Memory B cell (primary cell): ENCODE measurements around the gene CD7.

Experiments
- ATAC-seq: fragments of 150-1000 bp; cut with Tn5 transposase; 2 replicates; pipeline ENCODE4 v1.10.0; 2021; ENCODE audit warnings: low read depth, mild to moderate bottlenecking, moderate library complexity
- DNase-seq, 2 donors: peaks; one replicate each; pipeline ENCODE4 v3.0.0; 2022; ENCODE audit warnings: low spot score in 2 of 2
- H3K27ac Mint-ChIP-seq: one replicate; pipeline ENCODE4 v1.8.0; 2022; ENCODE audit warnings: mild to moderate bottlenecking, moderate library complexity, mixed read lengths
- H3K27me3 Mint-ChIP-seq: one replicate; pipeline ENCODE4 v1.8.0; 2022; ENCODE audit warnings: mixed read lengths
- H3K36me3 Mint-ChIP-seq: one replicate; pipeline ENCODE4 v1.8.0; 2022; ENCODE audit warnings: mild to moderate bottlenecking, mixed read lengths
- H3K4me1 Mint-ChIP-seq: one replicate; pipeline ENCODE4 v1.8.0; 2022; ENCODE audit warnings: mixed read lengths
- H3K4me3 Mint-ChIP-seq: one replicate; pipeline ENCODE4 v1.8.0; 2022; ENCODE audit warnings: mild to moderate bottlenecking, moderate library complexity, mixed read lengths
- H3K9me3 Mint-ChIP-seq: one replicate; pipeline ENCODE4 v1.8.0; 2022; ENCODE audit warnings: mixed read lengths

Gene CD7

GRCh38 chr17:82304826-82305726, 12.3 kb downstream of the CD7 start:
- H3K4me3 Mint-ChIP-seq = peak overlapping the region; percentile 24
- H3K9me3 Mint-ChIP-seq = no peaks in the 10 kb centered on the region
- no peak overlapping the region for H3K27ac Mint-ChIP-seq
- peaks cover 2% of the 10 kb centered on the region for H3K27me3 Mint-ChIP-seq
- ATAC-seq (no peak), DNase-seq (no peak)
- peaks cover 20% of the 10 kb centered on the region for H3K4me1 Mint-ChIP-seq
- no peaks in the 10 kb centered on the region for H3K36me3 Mint-ChIP-seq

GRCh38 chr17:82303944-82304808, 13.2 kb downstream of the CD7 start:
- DNase-seq = no peak

GRCh38 chr17:82302991-82303943, 14.1 kb downstream of the CD7 start:
- Mint-ChIP-seq H3K4me3 (no peak overlapping the region), H3K4me1 (peaks cover 26% of the 10 kb centered on the region), H3K27me3 (no peaks in the 10 kb centered on the region), H3K36me3 (no peaks in the 10 kb centered on the region), H3K27ac (no peak overlapping the region), H3K9me3 (no peaks in the 10 kb centered on the region)
- ATAC-seq (no peak), DNase-seq (no peak)

More at GRCh38 chr17:82303944-82304808, 13.2 kb downstream of the CD7 start:
- Mint-ChIP-seq H3K4me3 (peak overlapping the region; percentile 24), H3K9me3 (no peaks in the 10 kb centered on the region), H3K36me3 (no peaks in the 10 kb centered on the region), H3K27me3 (no peaks in the 10 kb centered on the region), H3K27ac (no peak overlapping the region), H3K4me1 (peaks cover 23% of the 10 kb centered on the region)
- no peak for ATAC-seq

DNA sequence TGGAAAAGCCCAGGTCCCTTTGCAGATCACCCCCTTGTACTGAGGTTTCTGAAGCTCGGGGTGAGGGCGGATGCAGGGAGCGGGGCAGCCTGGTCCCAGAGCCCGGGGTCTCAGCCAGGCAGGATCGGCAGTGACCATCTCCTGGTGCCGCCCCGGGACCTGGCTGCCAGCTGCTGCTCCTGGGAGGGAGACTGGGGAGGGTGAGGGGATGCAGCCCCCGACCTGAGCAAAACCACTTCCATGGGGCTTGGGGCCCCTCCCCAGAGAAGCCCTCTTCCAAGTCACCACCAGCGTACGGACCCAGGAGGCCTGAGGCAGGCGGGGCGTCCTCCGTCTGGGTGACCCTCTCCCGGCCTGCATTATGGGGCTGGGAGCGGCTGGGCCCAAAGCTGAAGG, 14.8 kb downstream of the CD7 start:
- DNase-seq = no peak

DNA sequence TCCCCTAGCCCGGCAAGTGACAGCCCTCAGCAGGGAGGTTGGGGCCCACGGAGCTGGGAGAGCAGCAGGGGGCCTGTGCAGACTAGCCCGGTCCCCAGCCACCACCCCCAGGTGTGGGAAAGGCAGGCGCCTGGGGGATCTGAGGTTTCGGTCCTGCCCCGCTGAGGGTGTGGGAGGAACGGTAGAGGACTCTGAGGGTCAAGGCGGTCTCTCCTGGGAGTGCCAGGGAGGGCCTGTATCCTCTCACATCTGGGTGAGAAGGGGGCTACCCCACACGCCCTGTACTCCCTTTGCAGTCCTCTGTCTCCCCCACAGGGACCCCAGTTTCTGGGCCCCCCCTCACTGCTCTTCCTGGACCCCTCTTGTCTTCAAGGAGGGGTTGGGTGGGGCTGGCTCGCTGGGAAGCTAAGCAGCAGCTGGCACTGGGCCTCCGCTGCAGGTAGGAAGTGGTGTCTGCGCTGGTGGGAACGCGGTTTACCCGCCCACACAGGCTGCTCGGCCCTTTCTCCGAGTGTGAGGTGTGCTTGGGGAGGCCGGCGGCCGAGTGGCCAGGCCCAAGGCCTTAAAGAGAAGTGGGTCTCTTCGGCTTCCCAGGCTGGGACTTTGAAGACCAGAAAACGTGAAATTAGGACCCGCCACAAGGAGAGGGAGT, 15.4 kb downstream of the CD7 start:
- peaks cover 32% of the 10 kb centered on the region for H3K4me1 Mint-ChIP-seq
- H3K4me3 Mint-ChIP-seq = peak overlapping the region; percentile 65
- no peaks in the 10 kb centered on the region for H3K36me3 Mint-ChIP-seq
- no peak overlapping the region for H3K27ac Mint-ChIP-seq
- H3K9me3 Mint-ChIP-seq = no peaks in the 10 kb centered on the region
- ATAC-seq (no peak), DNase-seq (peak in 1 of 2 donors; percentile 50)
- no peaks in the 10 kb centered on the region for H3K27me3 Mint-ChIP-seq

More for the DNA sequence above, 14.8 kb downstream of the CD7 start:
- H3K27ac Mint-ChIP-seq = no peak overlapping the region
- no peaks in the 10 kb centered on the region for H3K27me3 Mint-ChIP-seq
- no peak for ATAC-seq
- peaks cover 28% of the 10 kb centered on the region for H3K4me1 Mint-ChIP-seq
- no peak overlapping the region for H3K4me3 Mint-ChIP-seq
- H3K36me3 Mint-ChIP-seq = no peaks in the 10 kb centered on the region
- H3K9me3 Mint-ChIP-seq = no peaks in the 10 kb centered on the region

DNA sequence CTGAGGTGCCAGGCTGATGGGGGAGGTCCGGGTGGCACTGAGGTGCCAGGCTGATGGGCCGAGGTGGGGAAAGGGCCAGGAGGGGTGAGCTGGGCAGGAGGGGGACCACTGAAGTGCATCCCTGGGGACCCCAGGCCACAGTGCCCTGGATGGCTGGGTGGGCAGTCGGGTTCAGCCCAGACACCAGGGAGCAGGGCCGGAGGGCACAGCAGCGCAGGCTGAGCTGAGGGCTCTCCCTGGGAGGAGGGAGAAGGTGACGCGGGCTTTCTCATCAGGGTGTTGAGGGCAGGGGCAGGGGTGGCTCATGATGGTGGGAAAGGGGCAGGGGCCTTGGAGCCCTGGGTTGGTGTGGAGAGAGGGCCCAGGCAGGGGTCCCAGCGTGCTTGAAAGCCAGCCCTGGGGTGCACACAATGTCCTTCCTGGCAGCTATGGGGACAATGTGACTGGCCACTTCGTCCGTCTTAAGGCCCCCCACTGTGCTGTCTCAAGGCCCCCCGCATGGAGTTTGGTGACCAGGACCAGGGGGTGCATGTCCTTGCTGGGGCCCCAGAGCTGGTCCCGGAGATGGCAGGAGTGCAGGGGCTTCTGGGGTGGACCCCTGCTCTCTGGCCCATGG, 16.0 kb downstream of the CD7 start:
- DNase-seq (peak in 1 of 2 donors; percentile 44), ATAC-seq (no peak)
- Mint-ChIP-seq H3K4me1 (peaks cover 37% of the 10 kb centered on the region), H3K27me3 (no peaks in the 10 kb centered on the region), H3K4me3 (peak overlapping the region; percentile 65), H3K36me3 (no peaks in the 10 kb centered on the region), H3K27ac (peak overlapping the region; percentile 99), H3K9me3 (no peaks in the 10 kb centered on the region)

DNA sequence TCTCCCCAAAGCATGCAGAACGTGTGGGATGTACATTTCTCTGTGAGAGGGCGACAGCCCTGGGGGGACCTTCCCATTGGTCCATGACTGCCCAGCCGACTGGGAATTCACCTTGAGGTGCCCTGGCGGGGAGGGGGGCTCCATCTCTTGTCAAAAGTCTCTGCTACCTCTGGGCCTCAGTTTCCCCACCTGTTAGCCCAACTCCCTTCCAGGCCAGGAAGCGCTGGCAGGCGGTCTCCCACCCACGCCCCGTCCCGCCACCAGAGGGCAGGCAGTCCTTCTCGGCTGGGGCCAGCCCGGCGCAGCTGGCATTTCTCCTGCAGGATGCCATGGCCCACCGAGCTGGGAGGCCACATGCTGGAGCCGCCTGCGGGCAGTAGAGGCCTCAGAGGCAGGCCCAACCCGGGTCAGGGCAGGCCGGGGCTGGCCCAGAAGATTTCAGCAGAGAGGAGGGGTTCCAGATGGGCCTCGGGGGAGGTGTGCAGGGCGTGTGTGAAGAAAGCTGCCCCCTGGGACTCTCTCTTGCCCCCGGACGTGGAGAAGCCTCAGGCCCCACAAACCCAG, 16.6 kb downstream of the CD7 start:
- DNase-seq (peak; percentile 61 to 74), ATAC-seq (no peak)
- peaks cover 37% of the 10 kb centered on the region for H3K4me1 Mint-ChIP-seq
- H3K27ac Mint-ChIP-seq = peak overlapping the region; percentile 99
- no peaks in the 10 kb centered on the region for H3K36me3 Mint-ChIP-seq
- peak overlapping the region; percentile 65 for H3K4me3 Mint-ChIP-seq
- H3K9me3 Mint-ChIP-seq = no peaks in the 10 kb centered on the region
- no peaks in the 10 kb centered on the region for H3K27me3 Mint-ChIP-seq

DNA sequence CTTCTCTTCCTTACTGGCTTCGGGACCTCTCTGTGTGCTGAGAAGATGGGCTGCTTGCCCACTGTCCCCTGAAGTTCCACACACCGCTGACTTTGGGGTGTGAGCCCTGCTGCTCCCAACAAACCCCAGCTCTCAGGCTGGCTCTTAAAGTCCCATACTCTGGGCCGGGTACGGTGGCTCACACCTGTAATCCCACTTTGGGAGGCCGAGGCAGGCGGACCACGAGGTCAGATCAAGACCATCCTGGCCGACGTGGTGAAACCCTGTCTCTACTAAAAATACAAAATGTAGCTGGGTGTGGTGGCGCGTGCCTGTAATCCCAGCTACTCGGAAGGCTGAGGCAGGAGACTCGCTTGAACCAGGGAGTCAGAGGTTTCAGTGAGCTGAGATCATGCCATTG, 17.2 kb downstream of the CD7 start:
- H3K27ac Mint-ChIP-seq = peak overlapping the region; percentile 99
- no peaks in the 10 kb centered on the region for H3K36me3 Mint-ChIP-seq
- peak overlapping the region; percentile 51 for H3K4me3 Mint-ChIP-seq
- DNase-seq (no peak), ATAC-seq (no peak)
- H3K27me3 Mint-ChIP-seq = no peaks in the 10 kb centered on the region
- H3K4me1 Mint-ChIP-seq = peaks cover 37% of the 10 kb centered on the region
- no peaks in the 10 kb centered on the region for H3K9me3 Mint-ChIP-seq

DNA sequence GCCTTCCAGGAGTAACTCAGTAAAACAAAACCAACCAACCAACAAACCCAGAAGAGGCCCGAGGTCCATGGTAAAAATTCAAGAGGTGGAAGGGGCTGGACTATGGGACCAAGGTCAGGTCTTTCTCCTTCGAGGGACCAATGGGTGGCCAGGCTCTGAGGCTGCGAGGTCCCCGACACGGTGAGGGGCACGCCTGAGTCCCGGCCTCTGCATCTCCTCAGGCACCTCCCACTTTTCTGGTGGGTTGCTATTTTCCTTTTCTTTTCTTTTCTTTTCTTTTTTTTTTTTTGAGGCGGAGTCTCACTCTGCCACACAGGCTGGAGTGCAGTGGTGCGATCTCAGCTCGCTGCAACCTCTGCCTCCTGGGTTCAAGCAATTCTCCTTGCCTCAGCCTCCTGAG, 18.0 kb downstream of the CD7 start:
- Mint-ChIP-seq H3K27ac (peak overlapping the region; percentile 99), H3K36me3 (no peaks in the 10 kb centered on the region), H3K27me3 (no peaks in the 10 kb centered on the region), H3K9me3 (no peaks in the 10 kb centered on the region), H3K4me1 (peaks cover 41% of the 10 kb centered on the region), H3K4me3 (peak overlapping the region; percentile 70)
- ATAC-seq (no peak), DNase-seq (no peak)

DNA sequence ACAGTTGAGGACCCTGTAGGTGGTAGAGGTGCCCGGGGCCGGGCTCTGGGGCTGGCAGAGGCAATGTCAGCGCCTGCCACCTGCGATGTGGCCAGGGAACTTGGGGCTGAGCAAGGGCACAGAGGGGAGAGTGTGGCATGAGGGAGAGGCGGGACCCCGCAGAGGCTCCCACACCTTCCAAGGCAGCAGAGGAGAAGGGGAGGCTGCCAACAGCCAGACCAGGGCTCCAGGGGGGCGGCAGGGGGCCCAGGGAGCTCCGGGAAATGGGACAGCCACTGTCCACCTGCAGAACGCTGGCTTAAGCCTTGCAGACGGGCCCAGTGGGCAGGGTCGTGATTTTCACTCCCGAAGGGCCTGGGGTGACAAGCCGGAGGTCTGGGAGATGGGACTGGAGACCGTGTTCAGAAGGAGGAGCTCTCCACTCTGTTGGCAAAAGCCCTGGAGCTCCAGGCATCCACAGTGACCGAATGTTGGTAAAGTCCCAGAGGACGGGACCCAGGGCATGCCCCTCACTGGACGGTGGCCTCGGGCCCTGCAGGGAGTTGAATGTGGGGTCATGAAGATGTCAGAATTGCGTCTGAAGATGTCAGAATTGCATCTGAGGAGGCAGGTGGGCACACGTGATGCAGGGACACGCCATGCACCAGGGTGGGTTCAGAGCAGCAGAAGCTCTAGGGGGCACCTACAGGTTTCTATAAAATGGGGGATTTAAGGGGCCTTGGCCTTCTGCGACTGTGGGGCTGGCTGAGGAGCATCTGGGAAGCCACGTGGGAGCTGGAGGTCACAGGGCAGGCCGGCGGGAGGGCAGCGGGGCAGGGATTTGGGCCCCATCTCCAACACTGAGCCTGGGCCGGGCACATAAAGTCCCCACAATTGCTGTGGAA, 18.6 kb downstream of the CD7 start:
- Mint-ChIP-seq H3K36me3 (no peaks in the 10 kb centered on the region), H3K9me3 (no peaks in the 10 kb centered on the region), H3K27ac (peak overlapping the region; percentile 99), H3K4me1 (peaks cover 45% of the 10 kb centered on the region), H3K27me3 (no peaks in the 10 kb centered on the region), H3K4me3 (peak overlapping the region; percentile 92)
- peak; percentile 19 for ATAC-seq
- no peak for DNase-seq

DNA sequence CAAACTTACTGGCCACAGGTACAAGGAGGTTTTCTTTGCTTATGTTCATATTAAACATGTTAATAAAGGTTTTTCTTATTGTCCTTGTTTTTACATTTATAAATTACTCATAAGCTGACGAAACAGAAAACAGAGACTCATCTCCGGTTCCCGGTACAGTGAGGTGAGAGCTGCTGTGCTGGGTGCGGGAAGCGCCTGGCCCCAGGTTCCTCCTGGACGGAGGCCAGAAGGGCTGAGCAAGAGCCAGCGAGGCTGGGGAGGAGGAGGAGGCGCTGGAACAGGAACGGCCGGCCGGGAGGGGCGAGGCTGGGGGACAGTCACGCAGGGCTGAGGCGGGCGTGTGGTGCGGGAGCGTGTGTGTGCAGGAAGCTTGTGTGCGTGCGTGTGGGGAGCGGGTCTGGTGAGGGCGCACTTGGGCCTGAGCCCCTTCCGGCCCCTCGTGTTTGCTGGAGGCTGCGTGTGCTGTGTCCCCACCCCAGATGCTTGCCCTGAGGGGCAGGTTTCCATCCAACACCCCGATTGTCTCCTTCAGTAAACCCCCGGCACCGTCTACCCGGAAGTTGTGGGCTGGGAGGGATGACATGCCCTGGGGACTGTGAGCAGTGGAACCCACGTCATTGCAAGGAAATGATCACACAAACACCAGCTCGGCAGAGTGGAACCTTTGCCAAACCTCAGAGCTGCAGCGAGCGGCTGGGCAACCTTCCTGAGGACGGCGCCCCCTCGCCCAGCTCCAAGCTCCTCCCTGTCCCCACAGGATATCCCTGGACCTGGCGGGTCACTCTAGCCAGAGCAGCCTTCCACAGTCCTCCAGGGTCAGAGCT, 19.5 kb downstream of the CD7 start:
- Mint-ChIP-seq H3K36me3 (no peaks in the 10 kb centered on the region), H3K4me1 (peaks cover 45% of the 10 kb centered on the region)

More for the DNA sequence above, 19.5 kb downstream of the CD7 start:
- ATAC-seq (peak; percentile 81), DNase-seq (peak; percentile 80 to 91)
- Mint-ChIP-seq H3K27ac (peak overlapping the region; percentile 99), H3K27me3 (no peaks in the 10 kb centered on the region), H3K4me3 (peak overlapping the region; percentile 92), H3K9me3 (no peaks in the 10 kb centered on the region)
